ENCODE measurements around the gene FBLL1. TPM values are rescaled to one million over a fixed set of nuclear protein-coding genes. Genes with fewer than 3 reads are reported as not detected.
"Not testable (repeated sequence)": the region's sequence is repeated elsewhere in the genome, so short reads cannot be mapped to it uniquely, and the experiment has no call there.

The FBLL1 gene
- total RNA-seq = 0.83 TPM

DNA sequence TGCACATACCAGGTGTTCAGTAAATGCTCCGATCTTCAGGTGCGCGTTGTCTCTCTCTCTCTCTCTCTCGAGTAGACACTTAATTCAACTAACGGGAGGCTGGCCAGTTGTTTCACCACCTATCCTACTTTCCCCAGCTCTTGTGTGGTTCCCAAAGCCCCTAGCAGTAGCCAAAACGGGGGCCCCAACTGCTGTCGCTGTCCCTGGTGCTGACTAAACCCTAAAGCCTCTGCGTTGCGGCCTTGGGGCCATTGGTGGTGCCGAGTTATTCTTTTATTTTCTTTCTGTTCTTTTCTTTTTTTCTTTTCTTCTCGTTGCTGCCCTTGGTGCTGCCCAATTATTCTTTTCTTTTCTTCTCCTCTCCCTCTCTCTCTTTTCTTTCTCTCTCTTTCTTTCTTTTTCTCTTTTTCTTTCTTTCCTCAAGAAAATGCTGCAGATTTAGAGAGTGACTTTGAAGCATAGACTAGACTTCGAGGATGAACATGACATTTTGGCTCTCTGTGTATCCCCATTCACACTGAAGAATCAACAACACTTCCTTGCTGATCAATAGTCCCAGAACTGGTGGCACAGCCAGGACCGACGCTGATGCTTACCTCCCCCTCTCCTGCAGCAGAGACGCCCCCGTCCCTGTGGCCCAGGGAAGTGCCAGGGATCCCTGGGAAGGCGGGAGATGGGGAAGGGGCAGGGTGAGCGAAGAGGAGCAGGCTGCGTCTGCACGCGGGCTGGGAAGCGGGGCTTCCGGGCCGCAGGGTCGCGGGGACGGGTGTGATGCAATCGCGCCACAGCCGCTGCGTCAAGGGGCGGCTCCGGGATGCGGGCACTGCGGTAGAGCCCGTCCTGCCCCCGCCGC, at the start of gene FBLL1:
Gene FBLL1, plus strand, starts transcription at position 785 of the 853 bp plus-strand sequence. CDS start 200 bp downstream, outside the sequence.
- no peak for DNase-seq (ENCODE audit: low spot score)

DNA sequence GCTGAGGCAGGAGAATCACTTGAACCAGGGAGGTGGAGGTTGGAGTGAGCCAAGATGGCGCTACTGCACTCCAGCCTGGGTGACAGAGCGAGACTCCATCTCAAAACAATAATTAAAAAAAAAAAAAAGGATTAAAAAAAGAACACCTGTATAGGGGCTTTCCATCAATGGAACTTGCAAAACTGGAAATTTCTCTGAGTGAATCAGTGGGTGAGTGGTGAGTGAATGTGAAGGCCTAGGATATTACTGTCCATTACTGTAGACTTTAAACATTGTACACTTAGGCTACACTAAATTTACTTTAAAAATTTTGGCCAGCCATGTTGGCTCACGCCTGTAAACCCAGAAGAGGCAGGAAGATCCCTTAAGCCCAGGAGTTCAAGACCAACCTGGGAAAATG, 48.5 kb upstream of the FBLL1 start:
- DNase-seq (ENCODE audit: low spot score) = no peak

DNA sequence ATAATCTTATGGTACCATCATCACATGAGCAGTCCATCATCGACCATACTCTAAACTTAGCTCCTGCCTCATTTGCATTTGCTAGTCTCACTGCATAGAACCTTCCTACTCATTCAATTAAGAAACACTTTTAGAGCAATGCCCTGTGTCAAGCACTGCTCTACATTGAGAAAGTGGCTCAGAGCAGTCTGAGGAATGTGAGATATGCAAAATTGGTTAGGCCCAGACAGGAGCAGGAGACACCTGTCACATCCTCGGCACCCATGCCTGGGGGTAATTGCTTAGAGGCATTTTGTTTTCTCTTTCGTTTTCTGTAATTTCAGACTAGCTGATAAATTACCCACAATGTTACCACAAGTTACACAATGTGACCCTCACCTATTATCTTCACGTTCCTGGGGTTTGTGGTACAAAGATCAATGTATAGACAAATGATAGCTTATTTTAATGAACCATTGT, 47.7 kb upstream of the FBLL1 start:
- DNase-seq (ENCODE audit: low spot score) = no peak

DNA sequence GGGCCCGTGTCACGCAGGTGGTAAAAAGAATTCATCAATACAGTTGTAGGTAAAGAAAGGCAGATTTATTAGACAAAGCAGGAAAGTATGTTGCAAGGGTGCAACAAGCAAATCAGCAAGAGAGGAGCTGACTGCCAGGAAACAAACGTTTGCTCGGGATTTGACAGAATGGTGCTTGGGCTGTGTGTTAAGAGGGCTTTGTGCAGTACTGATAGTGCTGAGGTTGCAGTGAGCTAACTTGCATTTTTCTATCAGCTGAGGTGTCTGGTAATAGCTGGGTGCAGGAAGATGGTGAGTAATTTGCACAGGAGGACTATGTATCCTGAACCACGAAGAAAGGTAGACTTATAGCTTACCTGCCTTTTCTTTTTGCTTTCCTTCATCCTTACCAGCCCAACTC, 46.7 kb upstream of the FBLL1 start:
- no peak for DNase-seq (ENCODE audit: low spot score)

DNA sequence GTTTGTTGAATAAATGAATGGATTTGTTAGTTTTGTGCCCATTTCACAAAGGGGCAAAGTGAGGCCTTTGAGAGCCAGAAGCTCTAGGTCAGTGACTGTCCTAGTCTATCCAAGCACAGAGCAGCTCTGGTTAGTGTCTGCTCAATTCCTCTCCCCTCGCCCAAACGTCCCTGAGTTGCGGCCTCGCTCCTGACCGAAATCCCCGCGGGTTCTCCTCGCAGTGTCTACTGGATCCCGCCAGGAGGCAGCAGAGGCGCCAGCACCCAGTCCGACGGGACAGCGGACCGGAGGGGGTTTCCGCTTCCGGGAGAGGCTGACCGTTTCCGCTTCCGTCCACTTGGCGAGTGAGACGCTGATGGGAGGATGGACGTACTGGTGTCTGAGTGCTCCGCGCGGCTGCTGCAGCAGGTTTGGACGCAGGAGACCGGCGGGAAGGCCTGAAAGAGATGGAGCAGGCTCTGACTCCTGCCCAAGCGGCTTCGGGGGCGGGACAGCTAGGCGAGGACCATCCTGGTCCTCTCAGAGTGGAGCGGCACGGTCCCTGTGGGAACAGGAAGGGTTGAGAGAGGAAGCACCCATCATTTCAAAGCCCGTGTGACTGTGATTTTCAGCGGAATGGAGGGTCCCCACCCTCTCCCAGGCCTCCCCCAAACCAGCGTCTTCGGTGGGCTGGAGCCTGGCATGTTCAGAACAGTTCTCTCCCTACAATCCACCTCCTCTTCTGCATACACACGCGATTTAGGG, 42.8 kb upstream of the FBLL1 start, which contains the start of gene RARS1:
Gene RARS1, plus strand, starts transcription at position 336 of the 744 bp plus-strand sequence. Its CDS starts 28 bp downstream, at position 364.
- DNase-seq (ENCODE audit: low spot score) = peak; percentile 94

DNA sequence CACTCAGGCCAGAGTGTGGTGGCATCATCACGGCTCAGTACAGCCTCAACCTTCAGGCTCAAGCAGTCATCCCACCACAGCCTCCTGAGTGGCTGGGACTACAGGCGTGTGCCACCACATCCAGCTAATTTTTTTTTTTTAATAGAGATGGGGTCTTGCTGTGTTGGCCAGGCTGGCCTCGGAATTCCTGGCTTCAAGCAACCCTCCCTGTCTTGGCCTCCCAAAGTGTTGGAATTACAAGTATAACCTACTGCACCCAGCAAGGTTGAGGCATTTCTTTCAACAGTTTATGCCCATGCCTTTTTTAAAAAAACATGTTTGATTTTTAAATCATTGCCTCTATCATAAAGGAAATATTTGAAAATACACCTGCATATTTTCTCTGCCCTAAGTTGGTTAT, 40.0 kb upstream of the FBLL1 start:
- DNase-seq (ENCODE audit: low spot score) = no peak

DNA sequence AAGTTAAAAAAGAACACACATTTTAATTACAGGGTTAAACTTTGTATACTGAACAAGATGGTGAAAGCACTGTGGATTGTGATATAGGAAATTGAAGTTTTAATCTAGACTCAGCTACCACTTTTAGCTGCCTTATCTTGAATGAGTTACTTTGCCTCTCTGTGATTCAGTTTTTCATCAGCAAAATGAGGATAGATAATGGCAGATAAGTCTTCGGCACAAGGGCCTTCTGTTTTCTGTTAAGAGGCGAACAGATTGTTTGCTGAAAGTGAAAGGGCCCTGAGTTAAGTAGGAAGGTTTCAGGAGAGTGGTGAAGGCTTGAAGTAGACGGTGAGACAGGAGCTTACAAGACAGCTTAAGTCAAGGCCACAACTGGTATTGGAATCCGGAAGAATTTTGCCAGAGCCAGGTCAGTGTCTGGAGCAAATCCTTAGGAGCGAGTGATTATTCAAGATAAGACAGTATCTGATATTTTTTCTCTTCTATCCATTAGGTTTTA, 35.0 kb upstream of the FBLL1 start:
- no peak for DNase-seq (ENCODE audit: low spot score)

DNA sequence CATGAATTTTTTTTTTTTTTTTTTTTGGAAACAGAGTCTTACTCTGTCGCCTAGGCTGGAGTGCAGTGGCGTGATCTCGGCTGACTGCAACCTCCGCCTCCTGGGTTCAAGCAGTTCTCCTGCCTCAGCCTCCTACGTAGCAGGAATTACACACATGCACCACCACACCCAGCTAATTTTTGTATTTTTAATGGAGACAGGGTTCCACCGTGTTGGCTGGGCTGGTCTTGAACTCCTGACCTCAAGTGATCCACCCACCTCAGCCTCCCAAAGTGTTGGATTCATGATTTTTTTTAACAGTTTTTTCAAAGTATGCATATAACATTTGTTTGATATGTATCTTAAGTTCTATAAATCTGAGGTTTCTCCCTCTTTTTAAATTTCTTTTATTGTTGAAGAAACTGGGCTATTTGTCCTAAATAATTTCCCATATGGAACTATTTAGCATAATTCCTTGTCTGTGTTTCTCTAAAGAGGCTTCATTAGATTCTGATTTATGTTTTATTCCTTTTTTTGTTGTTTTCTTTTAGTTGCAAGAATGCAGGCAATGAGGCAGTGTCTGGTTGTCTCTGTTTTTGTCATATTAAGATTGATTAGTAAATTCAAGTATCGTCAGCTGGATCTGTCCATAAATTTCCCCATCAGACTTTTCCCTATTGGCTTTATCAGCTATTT, 26.4 kb upstream of the FBLL1 start:
- no peak for DNase-seq (ENCODE audit: low spot score)

DNA sequence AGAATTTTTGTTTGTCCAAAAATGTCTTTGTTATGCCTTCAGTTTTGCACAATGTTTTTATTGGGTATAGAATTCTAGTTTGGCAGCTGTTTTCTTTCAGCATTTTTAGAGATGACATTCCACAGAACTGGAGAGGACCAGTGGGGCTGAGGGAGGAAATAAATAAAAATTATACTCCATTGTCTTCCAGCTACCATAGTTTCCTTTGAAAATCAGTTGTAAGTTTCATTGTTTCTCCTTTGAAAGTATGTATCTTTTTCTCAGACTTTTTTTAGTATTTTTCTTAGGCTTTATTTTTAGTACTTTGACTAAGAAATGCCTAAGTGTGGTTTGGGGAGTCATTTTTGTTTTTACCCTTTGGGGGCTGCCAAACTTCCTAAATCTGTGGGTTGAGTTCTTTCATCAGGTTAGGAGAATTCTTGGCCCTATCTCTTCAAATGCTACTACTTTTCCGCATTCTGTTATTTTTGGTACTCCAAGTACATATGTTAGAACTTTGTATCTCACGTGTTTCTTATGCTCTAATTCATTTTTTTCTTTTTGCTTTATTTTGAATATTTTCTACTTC, 15.2 kb upstream of the FBLL1 start:
- no peak for DNase-seq (ENCODE audit: low spot score)

DNA sequence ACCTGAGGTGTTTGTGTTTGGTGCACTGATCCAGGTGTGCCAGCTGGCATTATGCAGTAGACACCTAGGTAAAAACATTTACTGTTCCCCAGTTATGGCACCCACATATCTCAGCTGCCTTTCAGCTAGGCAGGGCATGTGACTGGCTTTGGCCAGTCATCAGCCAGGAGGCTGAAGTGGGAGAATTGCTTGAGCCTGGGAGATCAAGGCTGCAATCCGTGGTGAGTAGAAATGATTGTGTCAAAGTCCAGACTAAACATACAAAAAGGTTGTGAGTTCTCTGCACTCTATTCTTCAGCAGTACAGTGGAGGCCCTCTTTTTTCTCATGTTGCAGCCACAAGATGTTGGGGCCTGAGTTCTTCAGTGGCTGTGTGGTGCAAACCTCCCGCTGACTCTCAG, 3.2 kb upstream of the FBLL1 start:
- DNase-seq (ENCODE audit: low spot score) = no peak

DNA sequence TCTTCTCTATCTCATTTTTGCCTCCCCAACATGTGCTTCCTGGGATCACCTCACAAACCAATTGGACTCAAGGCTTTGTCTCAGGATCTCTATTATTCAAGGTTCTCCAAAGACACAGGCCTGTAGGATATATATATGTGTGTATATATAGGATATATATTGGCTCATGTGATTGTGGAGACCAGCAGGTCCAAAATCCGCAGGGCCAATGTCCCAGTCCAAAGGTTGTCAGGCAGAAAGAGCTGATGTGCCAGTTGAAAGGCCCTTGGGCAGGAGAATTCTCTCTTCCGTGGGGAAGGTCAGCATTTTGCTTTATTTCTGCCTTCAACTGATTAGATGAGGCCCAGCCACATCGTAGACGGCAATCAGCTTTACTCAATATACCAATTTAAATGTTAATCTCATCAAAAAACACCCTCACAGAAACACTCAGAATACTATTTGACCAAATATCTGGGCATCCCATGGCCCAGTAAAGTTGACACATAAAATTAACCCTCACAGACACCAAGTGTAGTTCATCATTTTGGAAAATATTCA, 1.3 kb upstream of the FBLL1 start:
- DNase-seq (ENCODE audit: low spot score) = no peak

DNA sequence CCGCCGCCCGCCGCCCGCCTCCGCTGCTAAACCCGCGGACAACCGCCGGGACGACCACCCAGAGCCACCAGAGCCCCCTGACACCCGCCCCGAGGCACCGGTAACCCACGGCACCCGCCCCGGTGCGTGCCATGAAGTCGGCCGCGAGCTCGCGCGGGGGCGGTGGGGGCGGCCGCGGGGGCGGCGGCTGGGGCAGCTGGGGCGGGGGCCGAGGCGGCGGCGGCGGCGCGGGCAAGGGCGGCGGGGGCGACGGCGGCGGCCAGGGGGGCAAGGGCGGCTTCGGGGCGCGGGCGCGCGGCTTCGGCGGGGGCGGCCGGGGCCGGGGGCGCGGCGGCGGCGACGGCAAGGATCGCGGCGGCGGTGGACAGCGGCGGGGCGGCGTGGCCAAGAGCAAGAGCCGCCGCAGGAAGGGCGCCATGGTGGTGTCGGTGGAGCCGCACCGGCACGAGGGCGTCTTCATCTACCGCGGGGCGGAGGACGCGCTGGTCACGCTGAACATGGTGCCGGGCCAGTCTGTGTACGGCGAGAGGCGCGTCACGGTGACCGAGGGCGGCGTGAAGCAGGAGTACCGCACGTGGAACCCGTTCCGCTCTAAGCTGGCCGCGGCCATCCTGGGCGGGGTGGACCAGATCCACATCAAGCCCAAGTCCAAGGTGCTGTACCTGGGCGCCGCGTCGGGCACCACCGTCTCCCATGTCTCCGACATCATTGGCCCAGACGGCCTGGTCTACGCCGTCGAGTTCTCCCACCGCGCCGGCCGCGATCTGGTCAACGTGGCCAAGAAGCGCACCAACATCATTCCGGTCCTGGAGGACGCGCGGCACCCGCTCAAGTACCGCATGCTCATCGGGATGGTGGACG, 499 bp downstream of the FBLL1 start:
- no peak for DNase-seq (ENCODE audit: low spot score)

DNA sequence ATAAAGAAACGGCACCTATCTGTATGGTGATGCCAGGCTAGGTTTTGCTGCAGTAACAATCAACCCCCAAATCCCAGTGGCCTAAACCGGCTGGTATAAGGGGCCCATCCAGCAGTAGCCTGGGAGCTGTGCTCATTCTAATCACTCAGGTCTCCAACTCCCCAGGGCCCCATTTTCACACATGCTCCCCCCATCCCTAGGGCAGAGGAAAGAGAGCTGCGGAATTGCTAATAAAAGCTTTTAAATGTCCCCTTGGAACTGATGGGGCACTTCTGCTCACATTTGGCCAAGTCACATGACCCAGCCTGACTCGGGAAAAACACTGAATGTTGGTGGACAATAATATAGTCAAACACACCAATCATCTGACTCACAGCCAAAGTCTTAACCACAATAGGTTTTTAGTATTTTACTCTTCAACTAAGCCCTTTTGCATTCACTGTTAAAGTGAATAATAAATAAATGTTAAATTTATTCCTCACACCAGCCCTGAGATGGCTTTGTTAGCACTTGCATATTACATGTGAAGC, 1.6 kb downstream of the FBLL1 start:
- no peak for DNase-seq (ENCODE audit: low spot score)

DNA sequence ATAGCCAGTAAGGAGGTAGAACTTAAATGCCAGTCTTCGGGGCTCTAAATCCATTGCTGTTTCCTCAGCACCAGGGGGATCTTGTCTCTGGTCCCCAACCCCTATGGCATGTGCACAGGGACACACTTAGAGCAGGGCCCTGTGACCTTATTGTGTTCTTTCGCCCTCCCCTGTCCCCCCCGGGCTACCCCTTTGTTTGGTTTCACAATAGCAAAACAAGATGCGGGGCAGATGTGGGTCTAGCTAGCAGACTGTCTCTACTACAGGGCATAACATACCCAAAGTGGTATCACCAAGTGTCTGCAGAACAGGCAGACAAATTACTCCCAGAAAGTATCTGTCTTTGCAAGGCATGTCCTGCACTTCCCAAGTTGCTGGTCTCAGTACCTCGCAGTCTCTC, 2.1 kb downstream of the FBLL1 start:
- DNase-seq (ENCODE audit: low spot score) = no peak

DNA sequence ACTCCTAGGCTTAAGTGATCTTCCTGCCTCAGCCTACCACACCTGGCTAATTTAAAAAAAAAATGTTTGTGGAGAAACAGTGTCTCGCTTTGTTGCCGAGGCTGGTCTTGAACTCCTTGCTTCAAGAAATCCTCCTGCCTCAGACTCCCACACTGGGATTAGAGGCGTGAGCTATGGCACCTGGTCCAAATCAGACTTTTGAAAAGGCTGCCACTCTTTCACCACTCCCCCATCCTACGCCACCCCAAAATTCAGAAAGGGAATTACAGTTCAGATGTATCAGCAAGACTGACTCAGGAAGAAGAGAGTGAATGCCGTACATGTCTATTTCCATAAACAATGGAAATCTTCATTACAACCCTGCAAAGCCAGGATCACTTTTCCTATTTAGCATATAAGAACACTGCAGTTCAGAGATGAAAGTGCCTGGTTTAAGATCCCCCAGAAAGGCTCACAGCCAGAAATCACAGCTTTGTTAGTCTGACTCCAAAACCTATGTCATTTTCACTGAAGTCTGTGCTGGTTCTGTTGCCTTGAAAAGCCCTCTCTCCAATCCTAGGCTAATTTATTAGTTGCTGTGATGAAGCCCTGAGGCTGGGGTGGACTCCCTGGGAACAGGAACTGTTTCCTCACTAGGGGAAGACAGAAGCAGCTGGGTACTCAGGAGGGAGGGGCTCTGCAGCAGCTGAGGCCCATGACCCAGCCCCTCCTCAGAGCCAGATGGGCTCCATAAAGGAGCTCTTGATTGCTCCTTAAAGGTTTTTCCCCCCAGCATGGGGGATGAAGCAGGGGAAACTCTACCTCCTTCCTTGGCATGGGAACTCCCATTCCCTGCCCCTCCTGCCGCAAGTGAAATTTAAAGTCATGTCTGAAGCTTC, 3.1 kb downstream of the FBLL1 start:
- no peak for DNase-seq (ENCODE audit: low spot score)

DNA sequence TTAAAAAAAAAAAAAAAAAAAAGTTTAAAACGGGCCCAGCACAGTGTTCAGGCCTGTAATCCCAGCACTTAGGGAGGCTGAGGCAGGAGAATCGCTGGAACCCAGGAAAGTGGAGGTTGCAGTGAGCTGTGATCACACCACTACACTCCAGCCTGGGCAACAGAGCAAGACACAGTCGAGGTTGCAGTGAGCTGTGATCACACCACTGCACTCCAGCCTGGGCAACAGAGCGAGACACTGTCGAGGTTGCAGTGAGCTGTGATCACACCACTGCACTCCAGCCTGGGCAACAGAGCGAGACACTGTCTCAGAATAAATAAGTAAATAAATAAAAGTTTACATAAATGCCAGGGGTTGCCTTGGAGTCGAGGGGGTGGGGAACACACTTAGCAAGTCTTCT, 5.2 kb downstream of the FBLL1 start:
- DNase-seq (ENCODE audit: low spot score) = not testable (repeated sequence)

DNA sequence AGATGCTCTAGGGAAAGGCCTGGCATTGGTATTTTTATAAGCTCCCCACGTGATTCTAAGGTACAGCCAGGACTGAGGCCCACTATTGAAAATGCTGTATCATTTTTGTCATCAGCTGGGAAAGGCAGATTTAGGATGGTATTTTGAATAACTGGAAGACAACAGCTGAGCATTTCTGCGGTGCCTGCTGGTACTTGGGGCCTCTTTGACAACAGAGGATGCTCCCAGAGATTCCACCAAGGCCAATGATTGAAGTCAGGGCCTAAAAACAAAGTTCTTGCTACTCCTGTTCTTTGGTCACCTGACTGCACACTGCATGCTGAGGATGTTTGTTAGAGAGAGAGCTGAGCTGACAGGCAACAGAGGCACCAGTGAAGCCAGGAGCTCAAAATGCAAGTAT, 8.1 kb downstream of the FBLL1 start:
- no peak for DNase-seq (ENCODE audit: low spot score)

DNA sequence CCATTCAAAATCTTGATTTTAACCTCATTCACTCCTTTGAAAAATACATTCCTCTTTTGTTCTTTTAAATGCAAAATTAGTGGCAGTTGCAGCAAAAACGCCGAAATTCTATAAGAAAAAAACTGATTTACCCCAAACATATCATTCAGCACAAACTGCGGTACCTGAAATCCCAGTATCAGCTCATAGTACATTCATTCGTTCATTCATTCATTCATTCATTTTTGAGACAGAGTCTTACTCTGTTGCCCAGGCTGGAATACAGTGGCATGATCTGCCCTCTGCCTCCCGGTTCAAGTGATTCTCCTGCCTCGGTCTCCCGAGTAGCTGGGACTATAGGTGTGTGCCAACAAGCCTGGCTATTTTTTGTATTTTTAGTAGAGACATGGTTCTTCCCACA, 20.4 kb downstream of the FBLL1 start:
- no peak for DNase-seq (ENCODE audit: low spot score)

DNA sequence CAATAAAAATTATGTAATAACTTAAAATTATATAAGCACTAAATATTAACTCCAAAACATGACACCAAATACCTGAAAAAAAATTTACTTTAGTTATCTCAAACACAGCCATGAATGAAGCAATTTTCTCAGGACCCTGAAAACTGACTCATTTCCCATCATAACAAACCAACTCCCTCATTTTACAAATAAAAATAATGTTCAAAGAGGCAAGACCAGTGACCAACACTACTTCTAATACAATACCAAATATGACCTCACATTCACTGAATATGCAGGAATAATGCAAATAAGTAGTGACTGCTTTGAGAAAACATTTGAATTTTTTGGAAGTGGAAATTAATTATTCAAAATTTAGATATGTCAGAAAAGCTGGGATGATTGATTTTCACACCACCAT, 21.6 kb downstream of the FBLL1 start:
- DNase-seq (ENCODE audit: low spot score) = no peak

Data from ureter (tissue), 1 donor.